Spleen (tissue), 7 donors: ENCODE data around the gene ZNF568.

ENCODE experiments used
- CTCF ChIP-seq, 11 experiments: fragments of 200-600 bp in 7 of 11; fragments of 450-650 bp in 4 of 11; sonication (generic) in 4 of 11; IDR thresholded peaks in 8 of 11; conservative IDR thresholded peaks in 3 of 11; 1 replicate in 7 of 11; 2 replicates in 4 of 11; pipeline versions ENCODE4 v1.4.0 to v1.8.0; 2016 to 2021; ENCODE audit warnings: antibody characterized with exemption in 11 of 11, inconsistent platforms in 4 of 11, mild to moderate bottlenecking in 1 of 11
- POLR2AphosphoS5 ChIP-seq, 3 donors: sonication (generic); formaldehyde crosslinking; IDR thresholded peaks; one replicate each; pipeline ENCODE4 v1.5.1; 2017; ENCODE audit warnings: antibody characterized with exemption in 3 of 3
- donor health status: DM: no; HTN: no; CAD: no; lungs with moderate emphysema.
- donor health status: DM: no; HTN: no; CAD: no.
- donor health status: DM: no; HTN: no; CAD: no.

GRCh38 chr19:36986131-36986530 is 70.0 kb downstream of the ZNF568 start:
- TF ChIP-seq CTCF (IDR thresholded peaks at IDR 0.05 in 8 of 11, conservative IDR thresholded peaks at IDR 0.05 in 3 of 11) (no peak), POLR2AphosphoS5 (IDR thresholded peaks at IDR 0.05) (no peak)
